ENCODE data around the gene DMRTB1. TPM values are rescaled to one million over a fixed set of nuclear protein-coding genes. Genes with fewer than 3 reads are reported as not detected.

The DMRTB1 gene
- total RNA-seq, 1 donor from 2014 or later: not detected

- TF ChIP-seq CTCF (IDR thresholded peaks at IDR 0.05): no peak
- no peaks in the 10 kb centered on the region for H3K27me3 ChIP-seq
- H3K4me1 ChIP-seq: no peaks in the 10 kb centered on the region
- intact Hi-C loops (cut with DNase I): loop anchor here (10.0 kb wide), 1 partner anchor 113 kb away; no protein-coding TSS in a partner anchor
- no peaks in the 10 kb centered on the region for H3K36me3 ChIP-seq
- H3K27ac ChIP-seq: no peak overlapping the region
- H3K9me3 ChIP-seq: no peaks in the 10 kb centered on the region
- H3K4me3 ChIP-seq: no peak overlapping the region
- DNase-seq (ENCODE audit: low spot score in 2 of 2): no peak
Measured at GRCh38 chr1:53481456-53481855, 22.3 kb downstream of the DMRTB1 start.

DNA sequence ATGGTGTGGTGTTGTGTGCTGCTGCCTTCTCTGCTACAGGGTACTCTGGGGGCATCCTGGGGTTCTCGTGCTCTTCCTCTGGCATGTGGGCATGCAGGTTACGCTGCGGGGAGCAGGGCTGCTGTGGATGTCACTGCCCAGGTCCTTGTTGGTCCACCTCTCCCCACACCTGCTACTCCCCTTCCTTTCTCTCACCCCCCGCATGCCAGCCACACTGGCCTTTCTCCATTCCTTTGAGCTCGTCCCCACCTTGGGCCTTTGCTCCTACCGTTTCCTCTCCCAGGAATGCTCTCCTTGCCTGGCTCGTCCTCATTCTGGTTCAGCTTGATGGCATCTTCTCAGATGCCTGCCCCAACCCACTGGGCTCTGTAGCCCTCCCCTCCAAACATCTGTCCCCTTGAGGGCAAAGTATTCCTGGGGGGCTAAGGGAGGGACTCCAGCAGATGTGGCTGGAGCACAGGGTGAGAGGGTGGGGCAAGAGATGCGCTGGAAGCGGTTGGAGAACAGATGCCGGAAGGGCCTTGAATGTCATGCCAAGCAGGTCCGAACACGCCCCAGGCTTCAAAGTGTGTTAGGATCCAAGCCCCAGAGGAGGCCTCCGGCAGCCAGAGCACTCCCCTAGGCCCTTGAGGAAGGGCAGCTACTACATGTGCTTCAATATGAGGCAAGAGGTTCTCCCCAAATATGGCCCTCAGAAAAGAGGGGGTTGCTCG lies 23.4 kb downstream of the DMRTB1 start:
- intact Hi-C loops (cut with DNase I): loop anchor here (10.0 kb wide), 1 partner anchor 112 kb away; no protein-coding TSS in a partner anchor
- Histone ChIP-seq H3K36me3 (no peaks in the 10 kb centered on the region), H3K27ac (no peak overlapping the region), H3K9me3 (no peaks in the 10 kb centered on the region), H3K4me3 (no peak overlapping the region), H3K4me1 (no peaks in the 10 kb centered on the region), H3K27me3 (no peaks in the 10 kb centered on the region)
- no peak for TF ChIP-seq CTCF (IDR thresholded peaks at IDR 0.05)
- DNase-seq (ENCODE audit: low spot score in 2 of 2): no peak

GRCh38 chr1:53483170-53483569 lies 24.0 kb downstream of the DMRTB1 start:
- no peak overlapping the region for H3K4me3 ChIP-seq
- no peaks in the 10 kb centered on the region for H3K4me1 ChIP-seq
- no peaks in the 10 kb centered on the region for H3K9me3 ChIP-seq
- no peak overlapping the region for H3K27ac ChIP-seq
- H3K27me3 ChIP-seq: no peaks in the 10 kb centered on the region
- no peaks in the 10 kb centered on the region for H3K36me3 ChIP-seq
- intact Hi-C loops (cut with DNase I): loop anchor here (10.0 kb wide), 1 partner anchor 112 kb away; no protein-coding TSS in a partner anchor
- no peak for DNase-seq (ENCODE audit: low spot score in 2 of 2)
- no peak for TF ChIP-seq CTCF (IDR thresholded peaks at IDR 0.05)

- Histone ChIP-seq H3K4me1 (no peaks in the 10 kb centered on the region), H3K27me3 (no peaks in the 10 kb centered on the region), H3K27ac (no peak overlapping the region), H3K36me3 (no peaks in the 10 kb centered on the region), H3K4me3 (no peak overlapping the region), H3K9me3 (no peaks in the 10 kb centered on the region)
- no peak for TF ChIP-seq CTCF (IDR thresholded peaks at IDR 0.05)
- no peak for DNase-seq (ENCODE audit: low spot score in 2 of 2)
- intact Hi-C loops (cut with DNase I): loop anchor here (10.0 kb wide), 1 partner anchor 111 kb away; no protein-coding TSS in a partner anchor
Measured at GRCh38 chr1:53483656-53484055, 24.5 kb downstream of the DMRTB1 start.

DNA sequence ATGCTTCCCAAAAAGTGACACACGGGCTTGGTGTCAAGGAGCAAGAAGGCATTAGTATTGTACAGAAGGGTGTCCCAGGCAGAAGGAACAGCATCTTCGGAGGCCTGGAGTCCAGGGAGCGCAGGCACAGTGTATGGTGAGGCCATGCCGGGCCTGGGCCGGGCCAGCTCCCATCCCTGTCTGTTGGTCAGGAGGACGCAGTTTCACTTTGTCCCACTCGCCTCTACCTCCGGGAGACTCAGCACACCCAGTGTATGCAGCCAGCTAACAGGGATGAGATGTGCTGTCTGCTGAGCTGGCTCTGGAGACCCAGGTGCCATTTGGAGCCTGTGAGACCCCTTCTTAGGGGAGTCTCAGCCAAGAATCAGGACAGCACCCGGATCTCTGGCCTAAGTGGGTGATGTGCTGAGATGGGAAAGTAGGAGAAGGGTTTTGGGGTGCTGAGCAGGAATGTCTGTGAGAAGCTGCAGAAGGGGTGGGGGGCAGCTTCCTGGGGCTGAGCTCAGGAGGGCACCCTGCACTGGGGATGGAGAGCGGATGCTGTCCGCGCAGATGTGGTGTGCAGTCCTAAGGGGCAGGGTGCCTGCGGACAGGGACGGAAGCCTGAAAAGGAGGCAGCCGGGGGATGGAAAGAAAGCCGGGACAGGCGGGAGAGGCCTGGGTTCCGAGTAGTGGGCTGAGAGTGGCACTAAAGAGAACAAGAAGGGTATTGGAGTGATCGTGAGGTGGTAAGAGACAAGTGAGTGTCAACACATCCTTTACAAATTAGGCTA lies 25.7 kb downstream of the DMRTB1 start:
- Histone ChIP-seq H3K4me3 (no peak overlapping the region), H3K27me3 (no peaks in the 10 kb centered on the region)
- no peak for TF ChIP-seq CTCF (IDR thresholded peaks at IDR 0.05)

More for the DNA sequence above, 25.7 kb downstream of the DMRTB1 start:
- no peaks in the 10 kb centered on the region for H3K4me1 ChIP-seq
- H3K27ac ChIP-seq: no peak overlapping the region
- no peak for DNase-seq (ENCODE audit: low spot score in 2 of 2)
- no peaks in the 10 kb centered on the region for H3K36me3 ChIP-seq
- H3K9me3 ChIP-seq: no peaks in the 10 kb centered on the region
- intact Hi-C loops (cut with DNase I): loop anchor here (1.0 to 10.0 kb wide), 3 partner anchors 110 to 269 kb away; no protein-coding TSS in a partner anchor

Measured in ascending aorta (tissue), 2 donors.